ENCODE data around the gene TM9SF3.

The TM9SF3 gene

GRCh38 chr10:96511044-96511945 is 75.5 kb downstream of the TM9SF3 start:
- no peak for DNase-seq (ENCODE audit: low read depth in 3 of 3)

- no peak for DNase-seq (ENCODE audit: low read depth in 3 of 3)
Measured at GRCh38 chr10:96509017-96509641, 77.7 kb downstream of the TM9SF3 start.

- no peak for DNase-seq (ENCODE audit: low read depth in 3 of 3)
Measured at GRCh38 chr10:96507044-96507443, 79.8 kb downstream of the TM9SF3 start.

- DNase-seq (ENCODE audit: low read depth in 3 of 3) = no peak
Measured at GRCh38 chr10:96505150-96506136, 81.4 kb downstream of the TM9SF3 start.

GRCh38 chr10:96502561-96503282 is 84.1 kb downstream of the TM9SF3 start:
- DNase-seq (ENCODE audit: low read depth in 3 of 3) = no peak

GRCh38 chr10:96501985-96502384 is 84.8 kb downstream of the TM9SF3 start:
- DNase-seq (ENCODE audit: low read depth in 3 of 3) = no peak

GRCh38 chr10:96500519-96500918 is 86.3 kb downstream of the TM9SF3 start:
- DNase-seq (ENCODE audit: low read depth in 3 of 3) = no peak

GRCh38 chr10:96500050-96500449 is 86.8 kb downstream of the TM9SF3 start:
- DNase-seq (ENCODE audit: low read depth in 3 of 3) = no peak

- no peak for DNase-seq (ENCODE audit: low read depth in 3 of 3)
Measured at GRCh38 chr10:96497391-96497790, 89.4 kb downstream of the TM9SF3 start.

- no peak for DNase-seq (ENCODE audit: low read depth in 3 of 3)
Measured at GRCh38 chr10:96496281-96496925, 90.4 kb downstream of the TM9SF3 start.

- DNase-seq (ENCODE audit: low read depth in 3 of 3) = no peak
Measured at GRCh38 chr10:96495544-96495943, 91.3 kb downstream of the TM9SF3 start.

GRCh38 chr10:96494694-96495093 is 92.1 kb downstream of the TM9SF3 start:
- DNase-seq (ENCODE audit: low read depth in 3 of 3) = no peak

GRCh38 chr10:96493871-96494525 is 92.8 kb downstream of the TM9SF3 start:
- DNase-seq (ENCODE audit: low read depth in 3 of 3) = no peak

- no peak for DNase-seq (ENCODE audit: low read depth in 3 of 3)
Measured at GRCh38 chr10:96493254-96493653, 93.6 kb downstream of the TM9SF3 start.

- no peak for DNase-seq (ENCODE audit: low read depth in 3 of 3)
Measured at GRCh38 chr10:96491303-96491702, 95.5 kb downstream of the TM9SF3 start.

- no peak for DNase-seq (ENCODE audit: low read depth in 3 of 3)
Measured at GRCh38 chr10:96488161-96488935, 98.5 kb downstream of the TM9SF3 start.

GRCh38 chr10:96482815-96483588 is 103.8 kb downstream of the TM9SF3 start:
- DNase-seq (ENCODE audit: low read depth in 3 of 3) = no peak

- no peak for DNase-seq (ENCODE audit: low read depth in 3 of 3)
Measured at GRCh38 chr10:96478355-96478754, 108.5 kb downstream of the TM9SF3 start.

GRCh38 chr10:96473866-96474265 is 112.9 kb downstream of the TM9SF3 start:
- DNase-seq (ENCODE audit: low read depth in 3 of 3) = no peak
